Astrocyte (in vitro differentiated cells and primary cell): ENCODE measurements around the gene EP400.

Experiments used
- CTCF ChIP-seq: IDR thresholded peaks from 2 replicates; pipeline ENCODE4 v1.5.1; 2011; ENCODE audit warnings: low read depth, mild to moderate bottlenecking, inconsistent platforms, low read length, moderate library complexity; ENCODE audit not compliant: insufficient read depth
- EZH2 ChIP-seq: IDR thresholded peaks from 2 replicates; pipeline ENCODE4 v1.6.1; 2012; ENCODE audit warnings: mild to moderate bottlenecking, low read length, inconsistent platforms; ENCODE audit not compliant: insufficient read depth

GRCh38 chr12:131921866-131922769 is 27.6 kb upstream of the EP400 start:
- TF ChIP-seq CTCF (no peak), EZH2 (no peak)
